Measurements from ENCODE around the gene SLIT3.

SLIT3 gene

GRCh38 chr5:168962306-168962705, 338.6 kb downstream of the SLIT3 start:
- Histone ChIP-seq H3K27me3 (ENCODE audit: control insufficient read depth, insufficient read depth, low read length) (no peaks in the 10 kb centered on the region), H3K9me3 (ENCODE audit: control insufficient read depth, insufficient read depth, low read depth, low read length) (no peaks in the 10 kb centered on the region), H3K4me3 (ENCODE audit: low read depth, low read length) (no peak overlapping the region), H3K27ac (ENCODE audit: low read depth, low read length) (no peak overlapping the region), H3K9ac (ENCODE audit: low read length) (no peak overlapping the region), H3K36me3 (ENCODE audit: control insufficient read depth, insufficient read depth, low read length) (no peaks in the 10 kb centered on the region), H3K4me1 (ENCODE audit: control insufficient read depth, insufficient read depth, low read length) (peaks cover 7% of the 10 kb centered on the region; the same call in 1 of the 2 replicates)

- no peaks in the 10 kb centered on the region for H3K27me3 ChIP-seq (ENCODE audit: control insufficient read depth, insufficient read depth, low read length)
- H3K27ac ChIP-seq (ENCODE audit: low read depth, low read length), result no peak overlapping the region
- H3K36me3 ChIP-seq (ENCODE audit: control insufficient read depth, insufficient read depth, low read length), result no peaks in the 10 kb centered on the region
- peaks cover 7% of the 10 kb centered on the region; the same call in 1 of the 2 replicates for H3K4me1 ChIP-seq (ENCODE audit: control insufficient read depth, insufficient read depth, low read length)
- no peak overlapping the region for H3K4me3 ChIP-seq (ENCODE audit: low read depth, low read length)
- H3K9me3 ChIP-seq (ENCODE audit: control insufficient read depth, insufficient read depth, low read depth, low read length), result no peaks in the 10 kb centered on the region
- H3K9ac ChIP-seq (ENCODE audit: low read length), result no peak overlapping the region
These were observed 339.3 kb downstream of the SLIT3 start for GRCh38 chr5:168961681-168962080.

GRCh38 chr5:168960497-168960896, 340.4 kb downstream of the SLIT3 start:
- no peaks in the 10 kb centered on the region for H3K9me3 ChIP-seq (ENCODE audit: control insufficient read depth, insufficient read depth, low read depth, low read length)
- H3K36me3 ChIP-seq (ENCODE audit: control insufficient read depth, insufficient read depth, low read length), result no peaks in the 10 kb centered on the region
- H3K4me3 ChIP-seq (ENCODE audit: low read depth, low read length), result no peak overlapping the region
- H3K27me3 ChIP-seq (ENCODE audit: control insufficient read depth, insufficient read depth, low read length), result no peaks in the 10 kb centered on the region
- H3K4me1 ChIP-seq (ENCODE audit: control insufficient read depth, insufficient read depth, low read length), result peaks cover 7% of the 10 kb centered on the region; the same call in 1 of the 2 replicates
- no peak overlapping the region for H3K27ac ChIP-seq (ENCODE audit: low read depth, low read length)
- no peak overlapping the region for H3K9ac ChIP-seq (ENCODE audit: low read length)

- Histone ChIP-seq H3K4me1 (ENCODE audit: control insufficient read depth, insufficient read depth, low read length) (no peaks in the 10 kb centered on the region), H3K27ac (ENCODE audit: low read depth, low read length) (no peak overlapping the region), H3K36me3 (ENCODE audit: control insufficient read depth, insufficient read depth, low read length) (no peaks in the 10 kb centered on the region), H3K27me3 (ENCODE audit: control insufficient read depth, insufficient read depth, low read length) (no peaks in the 10 kb centered on the region), H3K9ac (ENCODE audit: low read length) (no peak overlapping the region), H3K4me3 (ENCODE audit: low read depth, low read length) (no peak overlapping the region), H3K9me3 (ENCODE audit: control insufficient read depth, insufficient read depth, low read depth, low read length) (no peaks in the 10 kb centered on the region)
These were observed 347.6 kb downstream of the SLIT3 start for GRCh38 chr5:168953351-168953750.

GRCh38 chr5:168952196-168952595, 348.7 kb downstream of the SLIT3 start:
- no peak overlapping the region for H3K27ac ChIP-seq (ENCODE audit: low read depth, low read length)
- H3K27me3 ChIP-seq (ENCODE audit: control insufficient read depth, insufficient read depth, low read length), result no peaks in the 10 kb centered on the region
- H3K9me3 ChIP-seq (ENCODE audit: control insufficient read depth, insufficient read depth, low read depth, low read length), result no peaks in the 10 kb centered on the region
- H3K36me3 ChIP-seq (ENCODE audit: control insufficient read depth, insufficient read depth, low read length), result no peaks in the 10 kb centered on the region
- no peaks in the 10 kb centered on the region for H3K4me1 ChIP-seq (ENCODE audit: control insufficient read depth, insufficient read depth, low read length)
- H3K9ac ChIP-seq (ENCODE audit: low read length), result no peak overlapping the region
- H3K4me3 ChIP-seq (ENCODE audit: low read depth, low read length), result no peak overlapping the region

GRCh38 chr5:168951769-168952168, 349.2 kb downstream of the SLIT3 start:
- Histone ChIP-seq H3K27me3 (ENCODE audit: control insufficient read depth, insufficient read depth, low read length) (no peaks in the 10 kb centered on the region), H3K4me1 (ENCODE audit: control insufficient read depth, insufficient read depth, low read length) (no peaks in the 10 kb centered on the region), H3K9me3 (ENCODE audit: control insufficient read depth, insufficient read depth, low read depth, low read length) (no peaks in the 10 kb centered on the region), H3K9ac (ENCODE audit: low read length) (no peak overlapping the region), H3K4me3 (ENCODE audit: low read depth, low read length) (no peak overlapping the region), H3K36me3 (ENCODE audit: control insufficient read depth, insufficient read depth, low read length) (no peaks in the 10 kb centered on the region), H3K27ac (ENCODE audit: low read depth, low read length) (no peak overlapping the region)

GRCh38 chr5:168951356-168951755, 349.6 kb downstream of the SLIT3 start:
- Histone ChIP-seq H3K4me3 (ENCODE audit: low read depth, low read length) (no peak overlapping the region), H3K4me1 (ENCODE audit: control insufficient read depth, insufficient read depth, low read length) (no peaks in the 10 kb centered on the region), H3K9me3 (ENCODE audit: control insufficient read depth, insufficient read depth, low read depth, low read length) (no peaks in the 10 kb centered on the region), H3K27ac (ENCODE audit: low read depth, low read length) (no peak overlapping the region), H3K9ac (ENCODE audit: low read length) (no peak overlapping the region), H3K27me3 (ENCODE audit: control insufficient read depth, insufficient read depth, low read length) (no peaks in the 10 kb centered on the region), H3K36me3 (ENCODE audit: control insufficient read depth, insufficient read depth, low read length) (no peaks in the 10 kb centered on the region)

GRCh38 chr5:168950241-168950951, 350.5 kb downstream of the SLIT3 start:
- Histone ChIP-seq H3K9me3 (ENCODE audit: control insufficient read depth, insufficient read depth, low read depth, low read length) (no peaks in the 10 kb centered on the region), H3K27ac (ENCODE audit: low read depth, low read length) (no peak overlapping the region), H3K4me3 (ENCODE audit: low read depth, low read length) (no peak overlapping the region), H3K4me1 (ENCODE audit: control insufficient read depth, insufficient read depth, low read length) (no peaks in the 10 kb centered on the region), H3K27me3 (ENCODE audit: control insufficient read depth, insufficient read depth, low read length) (no peaks in the 10 kb centered on the region), H3K36me3 (ENCODE audit: control insufficient read depth, insufficient read depth, low read length) (no peaks in the 10 kb centered on the region), H3K9ac (ENCODE audit: low read length) (no peak overlapping the region)

GRCh38 chr5:168948746-168949145, 352.2 kb downstream of the SLIT3 start:
- H3K9me3 ChIP-seq (ENCODE audit: control insufficient read depth, insufficient read depth, low read depth, low read length), result no peaks in the 10 kb centered on the region
- no peak overlapping the region for H3K9ac ChIP-seq (ENCODE audit: low read length)
- H3K36me3 ChIP-seq (ENCODE audit: control insufficient read depth, insufficient read depth, low read length), result no peaks in the 10 kb centered on the region
- no peaks in the 10 kb centered on the region for H3K4me1 ChIP-seq (ENCODE audit: control insufficient read depth, insufficient read depth, low read length)
- no peaks in the 10 kb centered on the region for H3K27me3 ChIP-seq (ENCODE audit: control insufficient read depth, insufficient read depth, low read length)
- H3K4me3 ChIP-seq (ENCODE audit: low read depth, low read length), result no peak overlapping the region
- H3K27ac ChIP-seq (ENCODE audit: low read depth, low read length), result no peak overlapping the region

- H3K4me1 ChIP-seq (ENCODE audit: control insufficient read depth, insufficient read depth, low read length), result no peaks in the 10 kb centered on the region
- no peak overlapping the region for H3K27ac ChIP-seq (ENCODE audit: low read depth, low read length)
- no peak overlapping the region for H3K4me3 ChIP-seq (ENCODE audit: low read depth, low read length)
- no peaks in the 10 kb centered on the region for H3K9me3 ChIP-seq (ENCODE audit: control insufficient read depth, insufficient read depth, low read depth, low read length)
- H3K36me3 ChIP-seq (ENCODE audit: control insufficient read depth, insufficient read depth, low read length), result no peaks in the 10 kb centered on the region
- no peak overlapping the region for H3K9ac ChIP-seq (ENCODE audit: low read length)
- no peaks in the 10 kb centered on the region for H3K27me3 ChIP-seq (ENCODE audit: control insufficient read depth, insufficient read depth, low read length)
These were observed 353.6 kb downstream of the SLIT3 start for GRCh38 chr5:168947212-168947868.

- H3K27me3 ChIP-seq (ENCODE audit: control insufficient read depth, insufficient read depth, low read length), result no peaks in the 10 kb centered on the region
- H3K4me3 ChIP-seq (ENCODE audit: low read depth, low read length), result no peak overlapping the region
- no peak overlapping the region for H3K27ac ChIP-seq (ENCODE audit: low read depth, low read length)
- H3K4me1 ChIP-seq (ENCODE audit: control insufficient read depth, insufficient read depth, low read length), result no peaks in the 10 kb centered on the region
- H3K36me3 ChIP-seq (ENCODE audit: control insufficient read depth, insufficient read depth, low read length), result no peaks in the 10 kb centered on the region
- H3K9ac ChIP-seq (ENCODE audit: low read length), result no peak overlapping the region
- H3K9me3 ChIP-seq (ENCODE audit: control insufficient read depth, insufficient read depth, low read depth, low read length), result no peaks in the 10 kb centered on the region
These were observed 354.6 kb downstream of the SLIT3 start for GRCh38 chr5:168946363-168946762.

Measured in HUES6 (cell line).